Chondrocyte (in vitro differentiated cells): Measurements from ENCODE around the gene NEGR1. TPM values are rescaled to one million over a fixed set of nuclear protein-coding genes. Genes with fewer than 3 reads are reported as not detected.

Experiments used
- DNase-seq: peaks from one replicate; pipeline ENCODE4 v3.0.0; 2021; ENCODE audit warnings: mixed read lengths, low spot score
- H3K27ac Mint-ChIP-seq: one replicate; pipeline ENCODE4 v1.8.0; 2021; ENCODE audit warnings: mild to moderate bottlenecking, moderate library complexity, mixed read lengths; ENCODE audit not compliant: unreplicated experiment
- H3K27me3 Mint-ChIP-seq: 2 replicates; pipeline ENCODE4 v1.8.0; 2021; ENCODE audit warnings: low read depth, mixed read lengths
- H3K36me3 Mint-ChIP-seq: 2 replicates; pipeline ENCODE4 v1.8.0; 2021; ENCODE audit warnings: low read depth, mixed read lengths
- H3K4me1 Mint-ChIP-seq: 2 replicates; pipeline ENCODE4 v1.8.0; 2021; ENCODE audit warnings: low read depth, mild to moderate bottlenecking, mixed read lengths
- H3K4me3 Mint-ChIP-seq: one replicate; pipeline ENCODE4 v1.8.0; 2021; ENCODE audit warnings: mild to moderate bottlenecking, moderate library complexity, mixed read lengths; ENCODE audit not compliant: unreplicated experiment
- H3K9me3 Mint-ChIP-seq: 2 replicates; pipeline ENCODE4 v1.8.0; 2021; ENCODE audit warnings: low read depth, mixed read lengths
- CTCF ChIP-seq: fragments of 200-600 bp; sonication (generic); IDR thresholded peaks from 2 replicates; pipeline ENCODE4 v1.5.0; 2021; ENCODE audit warnings: antibody characterized with exemption, mild to moderate bottlenecking, moderate library complexity
- total RNA-seq: library from RNA; stranded (reverse); gene quantifications from 3 replicates; pipeline ENCODE4 v1.2.1, GENCODE V29; 2021

The NEGR1 gene
- total RNA-seq, 1 donor from 2014 or later: 7.7 TPM

DNA sequence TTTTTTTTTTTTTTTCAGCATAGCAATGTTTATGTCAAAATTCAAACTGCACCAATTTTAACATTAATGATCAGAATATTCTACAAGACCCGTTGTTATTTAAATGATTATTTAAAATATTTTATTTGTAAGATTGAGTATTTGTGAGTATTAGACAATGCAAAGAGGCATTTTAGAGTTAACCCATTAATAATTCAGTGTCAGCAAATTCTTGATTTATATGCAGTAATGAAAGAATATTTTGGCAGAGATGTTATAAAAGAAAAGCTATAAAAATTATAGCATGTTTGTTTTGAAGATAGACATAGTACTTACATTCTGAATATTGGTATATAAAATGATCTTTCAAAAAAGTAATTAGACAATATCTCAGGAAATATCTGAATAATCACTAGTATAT lies 932.0 kb downstream of the NEGR1 start:
- Mint-ChIP-seq H3K36me3 (no peaks in the 10 kb centered on the region), H3K4me1 (no peaks in the 10 kb centered on the region), H3K27me3 (no peaks in the 10 kb centered on the region), H3K27ac (no peak overlapping the region), H3K4me3 (no peak overlapping the region), H3K9me3 (peaks cover 3% of the 10 kb centered on the region)
- TF ChIP-seq CTCF: no peak
- no peak for DNase-seq
